ENCODE data around the gene MDC1. TPM values are rescaled to one million over a fixed set of nuclear protein-coding genes. Genes with fewer than 3 reads are reported as not detected.

MDC1 gene
- total and polyA plus RNA-seq, 2 experiments from 2014 or later, result 17.2 to 32.7 TPM

GRCh38 chr6:30672445-30673253 is 44.4 kb downstream of the MDC1 start, which contains the start of gene DHX16:
TSS of gene DHX16 (minus strand) at chr6:30673006. CDS start at chr6:30672841, 165 bp downstream.
- Histone ChIP-seq H3K27me3 (ENCODE audit: insufficient read depth) (no peaks in the 10 kb centered on the region), H2AFZ (peak within 1 kb of the TSS; percentile 54), H3K4me3 (peak within 1 kb of the TSS; percentile 71), H3K79me2 (replicated peaks; ENCODE audit: insufficient read depth) (peaks cover 11% of the 10 kb centered on the region), H3K36me3 (ENCODE audit: insufficient read depth) (peaks cover 13% of the 10 kb centered on the region; the same call in 1 of the 2 replicates), H3K4me2 (peak within 1 kb of the TSS; percentile 89), H3K4me1 (ENCODE audit: insufficient read depth) (no peaks in the 10 kb centered on the region; the same call in 1 of the 2 replicates), H3K9me2 (ENCODE audit: insufficient read depth) (no peaks in the 10 kb centered on the region), H3K27ac (ENCODE audit: low read depth) (no peak within 1 kb of the TSS), H3F3A (replicated peaks; ENCODE audit: low read depth) (0 out of 2 replicates have a peak, but pooled peaks cover 3% of the 10 kb centered on the region), H4K20me1 (replicated peaks; ENCODE audit: insufficient read depth) (no peaks in the 10 kb centered on the region; the same call in 1 of the 2 replicates)
- Mint-ChIP-seq H3K4me1 (peaks cover 5% of the 10 kb centered on the region), H3K36me3 (ENCODE audit: low read depth) (peaks cover 31% of the 10 kb centered on the region), H3K4me3 (peak within 1 kb of the TSS; percentile 94), H3K9me3 (no peaks in the 10 kb centered on the region), H3K27me3 (ENCODE audit: insufficient read depth, low read depth, poor library complexity) (peaks cover 4% of the 10 kb centered on the region), H3K27ac (no peak within 1 kb of the TSS; the same call in 1 of the 2 replicates)
- DNase-seq (ENCODE audit: low spot score) (peak; percentile 99), ATAC-seq (peak; percentile 90)
- TF ChIP-seq ZNF114 (CRISPR knock-in tag; IDR thresholded peaks at IDR 0.05), result no peak
- TF ChIP-seq EZH2 (IDR thresholded peaks at IDR 0.05; ENCODE audit: low read depth, unreplicated experiment), result no peak
- peak; percentile 6; the same call in 1 of the 2 replicates for TF ChIP-seq CREB1 (CRISPR knock-in tag; IDR thresholded peaks at IDR 0.05; ENCODE audit: low read depth)
- peak; percentile 70; the same call in 1 of the 2 replicates for TF ChIP-seq POLR2AphosphoS5 (IDR thresholded peaks at IDR 0.05; ENCODE audit: low read depth)
- peak; percentile 86 to 96 for TF ChIP-seq CTCF (conservative IDR thresholded peaks at IDR 0.05; ENCODE audit: low read depth in 2 of 2)
- peak; percentile 46; the same call in 1 of the 2 replicates for TF ChIP-seq ETS1 (IDR thresholded peaks at IDR 0.05)
- TF ChIP-seq ZNF462 (CRISPR knock-in tag; IDR thresholded peaks at IDR 0.05), result no peak
- TF ChIP-seq ZNF331 (CRISPR knock-in tag; IDR thresholded peaks at IDR 0.05; ENCODE audit: low read depth), result no peak
